Endodermal cell (in vitro differentiated cells): ENCODE results near the gene RYR2. TPM values are rescaled to one million over a fixed set of nuclear protein-coding genes. Genes with fewer than 3 reads are reported as not detected.

Experiments
- DNase-seq: peaks from one replicate; pipeline ENCODE4 v3.0.0-alpha.2; 2017
- H3K27ac ChIP-seq: 2 replicates; pipeline ENCODE4 v1.5.1; 2013; ENCODE audit warnings: mild to moderate bottlenecking, low read depth, low read length, moderate library complexity
- H3K27me3 ChIP-seq: 2 replicates; pipeline ENCODE4 v1.6.1; 2013; ENCODE audit warnings: mild to moderate bottlenecking, low read length, moderate library complexity; ENCODE audit not compliant: insufficient read depth, control insufficient read depth, poor library complexity, severe bottlenecking
- H3K36me3 ChIP-seq: 2 replicates; pipeline ENCODE4 v1.7.0; 2013; ENCODE audit warnings: mild to moderate bottlenecking, low read length, moderate library complexity; ENCODE audit not compliant: control insufficient read depth, insufficient read depth
- H3K4me1 ChIP-seq: one replicate; pipeline ENCODE4 v1.7.0; 2013; ENCODE audit warnings: low read length; ENCODE audit not compliant: control insufficient read depth, insufficient read depth
- H3K4me3 ChIP-seq: 2 replicates; pipeline ENCODE4 v1.5.1; 2013; ENCODE audit warnings: mild to moderate bottlenecking, low read length, moderate library complexity
- H3K9ac ChIP-seq: 2 replicates; pipeline ENCODE4 v1.6.1; 2013; ENCODE audit warnings: mild to moderate bottlenecking, low read length, moderate library complexity; ENCODE audit not compliant: poor library complexity, severe bottlenecking; ENCODE audit errors: extremely low read depth
- H3K9me3 ChIP-seq: 2 replicates; pipeline ENCODE4 v1.6.1; 2013; ENCODE audit warnings: mild to moderate bottlenecking, low read length, moderate library complexity; ENCODE audit not compliant: control insufficient read depth
- H3K27ac Mint-ChIP-seq: 2 replicates; pipeline ENCODE4 v1.8.0; 2020; ENCODE audit warnings: mixed read lengths
- H3K27me3 Mint-ChIP-seq: 2 replicates; pipeline ENCODE4 v1.8.0; 2021; ENCODE audit warnings: mild to moderate bottlenecking, mixed read lengths; ENCODE audit not compliant: insufficient read depth
- H3K36me3 Mint-ChIP-seq: 2 replicates; pipeline ENCODE4 v1.8.0; 2020; ENCODE audit warnings: low read depth, mixed read lengths
- H3K4me1 Mint-ChIP-seq: 2 replicates; pipeline ENCODE4 v1.8.0; 2020; ENCODE audit warnings: mixed read lengths
- H3K4me3 Mint-ChIP-seq: 2 replicates; pipeline ENCODE4 v1.8.0; 2020; ENCODE audit warnings: mild to moderate bottlenecking, moderate library complexity, mixed read lengths
- H3K9me3 Mint-ChIP-seq: 2 replicates; pipeline ENCODE4 v1.8.0; 2020; ENCODE audit warnings: mild to moderate bottlenecking, mixed read lengths
- CTCF ChIP-seq: fragments of 200-600 bp; sonication (generic); conservative IDR thresholded peaks from 2 replicates; pipeline ENCODE4 v1.5.0; 2021; ENCODE audit warnings: antibody characterized with exemption, mild to moderate bottlenecking
- WGBS, 2 experiments: methylation state at CpG; one replicate each; pipeline versions ENCODE4 v1.1.5 to v1.1.7; 2013; ENCODE audit warnings: missing lambda C conversion rate in 2 of 2, mixed read lengths in 1 of 2; ENCODE audit not compliant: insufficient coverage in 1 of 2, insufficient read length in 1 of 2; 5-methylcytosine and 5-hydroxymethylcytosine counted together
- total RNA-seq, 2 donors: library from RNA; stranded (reverse); fragmentation: NEBNext Ultra II Directional in 1 of 2; extraction: Animal tissue kit (Norgen Biotek cat#: 25700) in 1 of 2; gene quantifications; 2 replicates in 1 of 2; 3 replicates in 1 of 2; pipeline ENCODE4 v1.2.1, GENCODE V29; 2021

The RYR2 gene
- total RNA-seq, 2 donors from 2014 or later: 0.95 to 2.4 TPM

GRCh38 chr1:237864338-237865244, 822.6 kb downstream of the RYR2 start:
- H3K9me3 Mint-ChIP-seq: no peaks in the 10 kb centered on the region
- Histone ChIP-seq H3K36me3 (no peaks in the 10 kb centered on the region), H3K4me3 (no peak overlapping the region), H3K27me3 (peaks cover 24% of the 10 kb centered on the region), H3K4me1 (peaks cover 4% of the 10 kb centered on the region), H3K9me3 (no peaks in the 10 kb centered on the region), H3K9ac (no peak overlapping the region), H3K27ac (no peak overlapping the region)
- H3K4me1 Mint-ChIP-seq: peaks cover 17% of the 10 kb centered on the region
- no peak overlapping the region for H3K27ac Mint-ChIP-seq
- H3K27me3 Mint-ChIP-seq: peaks cover 61% of the 10 kb centered on the region
- DNase-seq: peak; percentile 92
- WGBS, 2 experiments: 36 to 58% methylated on average over 9 to 25 of the region's 25 CpGs
- no peak overlapping the region for H3K4me3 Mint-ChIP-seq
- peak; percentile 99 for TF ChIP-seq CTCF
- no peaks in the 10 kb centered on the region for H3K36me3 Mint-ChIP-seq

- Histone ChIP-seq H3K27ac (no peak overlapping the region), H3K9me3 (no peaks in the 10 kb centered on the region), H3K4me3 (no peak overlapping the region), H3K9ac (no peak overlapping the region), H3K36me3 (no peaks in the 10 kb centered on the region), H3K27me3 (peaks cover 10% of the 10 kb centered on the region), H3K4me1 (peaks cover 4% of the 10 kb centered on the region)
- Mint-ChIP-seq H3K36me3 (no peaks in the 10 kb centered on the region), H3K4me3 (no peak overlapping the region), H3K27me3 (peaks cover 64% of the 10 kb centered on the region), H3K27ac (no peak overlapping the region), H3K4me1 (peaks cover 17% of the 10 kb centered on the region), H3K9me3 (no peaks in the 10 kb centered on the region)
- no peak for TF ChIP-seq CTCF
- no peak for DNase-seq
- WGBS, 2 experiments: 45% methylated on average over 1 of the region's 1 CpG; no CpG with 5 or more reads in 1 of the 2 experiments
Measured at GRCh38 chr1:237867380-237867888, 825.5 kb downstream of the RYR2 start.

GRCh38 chr1:237868817-237869600, 827.0 kb downstream of the RYR2 start:
- no peaks in the 10 kb centered on the region for H3K9me3 Mint-ChIP-seq
- peaks cover 9% of the 10 kb centered on the region for H3K27me3 ChIP-seq
- 91 to 97% methylated on average over 4 of the region's 4 CpGs for WGBS, 2 experiments
- H3K27ac ChIP-seq: no peak overlapping the region
- H3K4me3 ChIP-seq: no peak overlapping the region
- H3K36me3 ChIP-seq: no peaks in the 10 kb centered on the region
- peaks cover 59% of the 10 kb centered on the region for H3K27me3 Mint-ChIP-seq
- peaks cover 4% of the 10 kb centered on the region for H3K4me1 ChIP-seq
- H3K36me3 Mint-ChIP-seq: no peaks in the 10 kb centered on the region
- no peak for DNase-seq
- no peak overlapping the region for H3K9ac ChIP-seq
- no peaks in the 10 kb centered on the region for H3K9me3 ChIP-seq
- H3K4me1 Mint-ChIP-seq: peaks cover 26% of the 10 kb centered on the region
- no peak overlapping the region for H3K27ac Mint-ChIP-seq
- H3K4me3 Mint-ChIP-seq: no peak overlapping the region
- peak; percentile 15 for TF ChIP-seq CTCF
